Heart left ventricle (tissue), 16 donors: ENCODE measurements around the gene FAM163A. TPM values are rescaled to one million over a fixed set of nuclear protein-coding genes. Genes with fewer than 3 reads are reported as not detected.

Source experiments
- ATAC-seq, 4 donors: fragments of 200-7000 bp; cut with Tn5 transposase; one replicate each; pipeline ENCODE4 v1.9.1; 2020 to 2022; ENCODE audit warnings: moderate library complexity in 4 of 4, mild to moderate bottlenecking in 3 of 4, moderate number of reproducible peaks in 1 of 4
- DNase-seq, 5 donors: peaks; one replicate each; pipeline ENCODE4 v3.0.0-alpha.2; 2020
- H3K27ac ChIP-seq, 12 donors: fragments of 200-600 bp; sonication (generic) in 4 of 12; one replicate each; pipeline versions ENCODE4 v1.5.0 to v1.8.0; 2016 to 2022; ENCODE audit warnings: mild to moderate bottlenecking in 2 of 12
- H3K27me3 ChIP-seq, 9 donors: fragments of 200-600 bp; sonication (generic) in 2 of 9; one replicate each; pipeline versions ENCODE4 v1.5.1 to v1.8.0; 2016 to 2022; ENCODE audit warnings: mild to moderate bottlenecking in 3 of 9
- H3K36me3 ChIP-seq, 9 donors: fragments of 200-600 bp; sonication (generic) in 2 of 9; one replicate each; pipeline versions ENCODE4 v1.5.0 to v1.8.0; 2018 to 2022; ENCODE audit warnings: mild to moderate bottlenecking in 2 of 9
- H3K4me1 ChIP-seq, 12 donors: fragments of 200-600 bp; sonication (generic) in 4 of 12; one replicate each; pipeline versions ENCODE4 v1.5.0 to v1.8.0; 2016 to 2022; ENCODE audit warnings: mild to moderate bottlenecking in 3 of 12
- H3K4me3 ChIP-seq, 12 donors: fragments of 200-600 bp; sonication (generic) in 4 of 12; one replicate each; pipeline versions ENCODE4 v1.5.0 to v1.8.0; 2017 to 2022; ENCODE audit warnings: mild to moderate bottlenecking in 9 of 12, moderate library complexity in 4 of 12
- H3K9me3 ChIP-seq, 12 donors: fragments of 200-600 bp; sonication (generic) in 4 of 12; one replicate each; pipeline versions ENCODE4 v1.5.0 to v1.8.0; 2016 to 2022; ENCODE audit warnings: mild to moderate bottlenecking in 1 of 12
- CTCF ChIP-seq, 12 donors: fragments of 200-600 bp; sonication (generic) in 4 of 12; IDR thresholded peaks; one replicate each; pipeline versions ENCODE4 v1.5.0 to v1.8.0; 2018 to 2022; ENCODE audit warnings: antibody characterized with exemption in 12 of 12, mild to moderate bottlenecking in 5 of 12
- POLR2A ChIP-seq, 2 donors: fragments of 450-650 bp; IDR thresholded peaks; one replicate each; pipeline ENCODE4 v1.6.1; 2017; ENCODE audit warnings: antibody characterized with exemption in 2 of 2, mild to moderate bottlenecking in 2 of 2, moderate library complexity in 2 of 2
- WGBS, 4 donors: extraction: QIAGEN DNeasy Blood & Tissue Kit in 2 of 4; methylation state at CpG; one replicate each; pipeline versions ENCODE4 v1.1.5 to v1.1.7; 2013 to 2018; 5-methylcytosine and 5-hydroxymethylcytosine counted together
- intact Hi-C, 10 donors: fragments of 100-400 bp; cut with DNase I; formaldehyde crosslinking; loops; one replicate each; pipeline versions ENCODE4 v1.11.1 to v1.14.2; 2022
- polyA plus RNA-seq, 2 donors: library from polyadenylated mRNA; stranded (reverse); fragments of 200-250 nt; gene quantifications; one replicate each; pipeline ENCODE4 v1.2.3, GENCODE V29; 2013
- total RNA-seq, 9 donors: library from RNA; depleted of rRNA in 2 of 9; stranded (reverse); fragments of >200 nt in 2 of 9; fragmentation: NEBNext Ultra II Directional in 3 of 9; extraction: Animal tissue kit (Norgen Biotek cat#: 25700) in 3 of 9; gene quantifications; one replicate each; pipeline versions ENCODE4 v1.1.0 to v1.2.4, GENCODE V29; 2016 to 2023
- donor health status: ischemic (EF 13 %, LVEDD 7.1; RV severe dilation, severe dysfunction).
- donor health status: healthy with polysubstance abuse.
- donor health status: DM: no; HTN: yes; CAD: no.
- donor health status: DM: no; HTN: no; CAD: no.
- donor health status: ischemic (EF 25% LVEDD 6.9; RV normal size, moderate dysfunction).
- donor health status: ischemic (EF 25% LVEDD 5.7; RV mildly dilated, moderate dysfunction).
- donor health status: healthy.
- donor health status: DM: yes; HTN: yes; CAD: no.
- donor health status: ischemic (EF 35%, LVEDD 5.7; RV mildly dilated, moderate dysfunction).
- donor health status: nonischemic (EF 11% LVEDD 7.7; RV severe dilation, severe dysfunction).
- donor health status: DM: yes; HTN: yes; CAD: no.
- donor health status: PGD.
- donor health status: ischemic (EF 29% LVEDD 5.4; RV normal size, mild dysfunction).
- donor health status: nonischemic (EF 23%, LVEDD 6.1; RV moderate dilation, normal function).

The FAM163A gene
- total and polyA plus RNA-seq, 11 donors, result 0.04 to 0.28 (median 0.16) TPM; not detected in 1

GRCh38 chr1:179761296-179761695, 18.2 kb downstream of the FAM163A start:
- Histone ChIP-seq H3K4me1 (no peaks in the 10 kb centered on the region), H3K27me3 (no peaks in the 10 kb centered on the region), H3K4me3 (no peak overlapping the region), H3K9me3 (no peaks in the 10 kb centered on the region), H3K36me3 (no peaks in the 10 kb centered on the region), H3K27ac (no peak overlapping the region)
- TF ChIP-seq CTCF (IDR thresholded peaks at IDR 0.05) (no peak), POLR2A (IDR thresholded peaks at IDR 0.05) (no peak)
- WGBS, 4 donors, result 63 to 80% (median 68%) methylated on average over 8 of the region's 8 CpGs
- ATAC-seq (no peak), DNase-seq (no peak)
- intact Hi-C loops, result no loop called here

- no peaks in the 10 kb centered on the region for H3K27me3 ChIP-seq
- no peaks in the 10 kb centered on the region for H3K36me3 ChIP-seq
- WGBS, 4 donors, result 50 to 60% (median 54%) methylated on average over 6 of the region's 6 CpGs
- ATAC-seq, result no peak
- no peak for DNase-seq
- intact Hi-C loops, result no loop called here
- H3K4me3 ChIP-seq, result no peak overlapping the region
- no peaks in the 10 kb centered on the region for H3K9me3 ChIP-seq
- H3K4me1 ChIP-seq, result no peaks in the 10 kb centered on the region
- no peak for TF ChIP-seq POLR2A (IDR thresholded peaks at IDR 0.05)
- TF ChIP-seq CTCF (IDR thresholded peaks at IDR 0.05), result no peak
- no peak overlapping the region for H3K27ac ChIP-seq
Observed at GRCh38 chr1:179761846-179762640, 19.0 kb downstream of the FAM163A start.

- no peak overlapping the region for H3K27ac ChIP-seq
- intact Hi-C loops, result no loop called here
- no peaks in the 10 kb centered on the region for H3K4me1 ChIP-seq
- peaks cover 0 to 4% (median 0%) of the 10 kb centered on the region in 12 donors for H3K9me3 ChIP-seq
- TF ChIP-seq POLR2A (IDR thresholded peaks at IDR 0.05) (no peak), CTCF (IDR thresholded peaks at IDR 0.05) (no peak)
- H3K27me3 ChIP-seq, result no peaks in the 10 kb centered on the region
- DNase-seq, result no peak
- H3K36me3 ChIP-seq, result no peaks in the 10 kb centered on the region
- WGBS, 4 donors, result 81 to 86% (median 84%) methylated on average over 5 of the region's 5 CpGs
- no peak for ATAC-seq
- no peak overlapping the region for H3K4me3 ChIP-seq
Observed at GRCh38 chr1:179767177-179767581, 24.1 kb downstream of the FAM163A start.

GRCh38 chr1:179767996-179768395, 24.9 kb downstream of the FAM163A start:
- TF ChIP-seq POLR2A (IDR thresholded peaks at IDR 0.05), result no peak
- no peak for TF ChIP-seq CTCF (IDR thresholded peaks at IDR 0.05)
- Histone ChIP-seq H3K9me3 (peaks cover 0 to 8% (median 0%) of the 10 kb centered on the region in 12 donors), H3K27me3 (no peaks in the 10 kb centered on the region), H3K4me1 (no peaks in the 10 kb centered on the region), H3K36me3 (no peaks in the 10 kb centered on the region), H3K4me3 (no peak overlapping the region), H3K27ac (no peak overlapping the region)
- WGBS, 4 donors, result 93 to 96% (median 94%) methylated on average over 2 of the region's 2 CpGs
- intact Hi-C loops, result no loop called here
- no peak for ATAC-seq
- no peak for DNase-seq
